Measurements from ENCODE around the gene TMEM178B.

DNA sequence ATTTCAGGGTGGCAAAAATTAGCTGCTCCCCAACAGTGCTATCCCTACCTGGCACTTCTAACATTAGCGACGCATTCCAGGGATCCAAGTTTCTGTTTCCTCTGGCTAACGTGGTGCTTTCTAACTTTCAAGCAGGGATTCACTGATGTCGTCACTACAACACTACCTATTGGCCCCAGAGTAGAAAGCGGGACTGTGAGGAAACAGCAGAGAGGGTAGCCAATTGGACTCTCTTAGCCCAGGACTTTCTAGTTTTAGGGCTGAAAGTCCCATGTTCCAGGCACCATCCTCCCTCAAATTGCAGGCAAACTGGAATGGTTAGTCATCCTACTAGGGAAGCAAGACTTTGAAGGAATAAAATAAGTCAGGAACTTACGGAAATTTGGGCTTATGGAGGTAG lies 388.1 kb downstream of the TMEM178B start:
- TF ChIP-seq, protein P1, sequence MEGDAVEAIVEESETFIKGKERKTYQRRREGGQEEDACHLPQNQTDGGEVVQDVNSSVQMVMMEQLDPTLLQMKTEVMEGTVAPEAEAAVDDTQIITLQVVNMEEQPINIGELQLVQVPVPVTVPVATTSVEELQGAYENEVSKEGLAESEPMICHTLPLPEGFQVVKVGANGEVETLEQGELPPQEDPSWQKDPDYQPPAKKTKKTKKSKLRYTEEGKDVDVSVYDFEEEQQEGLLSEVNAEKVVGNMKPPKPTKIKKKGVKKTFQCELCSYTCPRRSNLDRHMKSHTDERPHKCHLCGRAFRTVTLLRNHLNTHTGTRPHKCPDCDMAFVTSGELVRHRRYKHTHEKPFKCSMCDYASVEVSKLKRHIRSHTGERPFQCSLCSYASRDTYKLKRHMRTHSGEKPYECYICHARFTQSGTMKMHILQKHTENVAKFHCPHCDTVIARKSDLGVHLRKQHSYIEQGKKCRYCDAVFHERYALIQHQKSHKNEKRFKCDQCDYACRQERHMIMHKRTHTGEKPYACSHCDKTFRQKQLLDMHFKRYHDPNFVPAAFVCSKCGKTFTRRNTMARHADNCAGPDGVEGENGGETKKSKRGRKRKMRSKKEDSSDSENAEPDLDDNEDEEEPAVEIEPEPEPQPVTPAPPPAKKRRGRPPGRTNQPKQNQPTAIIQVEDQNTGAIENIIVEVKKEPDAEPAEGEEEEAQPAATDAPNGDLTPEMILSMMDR (IDR thresholded peaks at IDR 0.05), result no peak
- no peak for TF ChIP-seq POLR2A (IDR thresholded peaks at IDR 0.05)
- no peak for TF ChIP-seq EP300 (IDR thresholded peaks at IDR 0.05)

All from ovary (tissue), 3 donors.